ENCODE measurements around the gene MFSD2B.

GRCh38 chr2:23976883-23977282, 33.0 kb upstream of the MFSD2B start:
- TF ChIP-seq CTCF (IDR thresholded peaks at IDR 0.05; ENCODE audit: poor library complexity, severe bottlenecking): no peak
- no peak for TF ChIP-seq MXI1 (conservative IDR thresholded peaks at IDR 0.05; ENCODE audit: poor library complexity, severe bottlenecking)
- no peak for TF ChIP-seq EZH2 (IDR thresholded peaks at IDR 0.05; ENCODE audit: borderline replicate concordance, insufficient read depth, low read length, poor library complexity, severe bottlenecking)
- no peak for TF ChIP-seq RAD21 (conservative IDR thresholded peaks at IDR 0.05)
- TF ChIP-seq SMC3 (conservative IDR thresholded peaks at IDR 0.05; ENCODE audit: poor library complexity): no peak
- no peak for TF ChIP-seq POLR2AphosphoS5 (IDR thresholded peaks at IDR 0.05)
- no peak for TF ChIP-seq EP300 (conservative IDR thresholded peaks at IDR 0.05; ENCODE audit: poor library complexity, severe bottlenecking)
- TF ChIP-seq TAF1 (IDR thresholded peaks at IDR 0.05; ENCODE audit: low read depth): no peak
- TF ChIP-seq REST (IDR thresholded peaks at IDR 0.05; ENCODE audit: borderline replicate concordance): no peak
